Ovary (tissue), 3 donors: ENCODE measurements around the gene OPRD1.

Experiments used
- POLR2A ChIP-seq: fragments of 450-650 bp; IDR thresholded peaks from one replicate; pipeline ENCODE4 v1.6.1; 2017; ENCODE audit warnings: antibody characterized with exemption, mild to moderate bottlenecking, moderate library complexity
- TF ChIP-seq, protein P1 (sequence below), 3 donors: fragments of 450-650 bp in 2 of 3; fragments of 200-600 bp in 1 of 3; IDR thresholded peaks; one replicate each; pipeline versions ENCODE4 v1.5.1 to v1.8.0; 2016 to 2022; ENCODE audit warnings: antibody characterized with exemption in 3 of 3, mild to moderate bottlenecking in 1 of 3
- donor health status: DM: no; HTN: no; CAD: no.

DNA sequence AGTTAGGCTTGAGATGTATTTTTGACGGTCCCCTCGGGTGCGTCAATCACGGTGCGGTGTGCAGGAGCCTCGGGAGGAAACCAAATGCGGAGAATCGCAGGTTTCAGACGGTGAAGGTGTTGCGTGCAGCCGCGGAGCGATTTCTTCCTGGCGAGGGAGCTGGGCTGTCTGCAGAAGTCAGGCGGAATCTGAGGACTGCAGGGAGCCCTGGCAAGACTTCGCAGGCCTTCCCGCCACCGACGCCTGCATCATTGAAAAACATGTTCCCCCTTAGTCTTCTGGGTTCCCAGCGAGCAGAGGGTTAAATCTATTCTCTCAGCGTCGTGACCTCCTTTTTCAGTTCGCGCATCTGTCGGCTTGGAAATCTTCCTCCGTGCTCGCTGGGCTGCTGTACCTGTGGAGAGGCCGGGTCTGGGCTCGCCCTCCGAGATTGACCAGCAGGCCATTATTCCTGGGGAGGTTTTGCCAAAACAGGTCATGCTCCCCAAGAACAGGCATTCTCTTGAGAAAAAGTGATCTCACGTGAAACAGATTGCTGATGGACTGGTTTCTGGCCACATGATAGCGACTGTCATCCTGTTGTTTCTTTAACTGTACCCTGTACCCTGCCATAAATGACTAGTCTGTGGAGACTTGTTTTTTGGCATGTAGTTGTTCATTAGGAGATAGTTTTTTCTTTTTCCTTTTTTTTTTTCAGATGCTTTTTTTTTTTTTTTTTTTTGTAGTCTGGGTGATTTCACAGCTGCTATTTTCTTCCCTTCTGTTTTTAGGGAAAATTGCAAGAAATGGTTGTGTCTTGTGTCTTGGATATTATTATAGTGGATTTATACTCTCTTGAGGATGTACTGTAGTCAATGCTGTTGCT is 103.3 kb downstream of the OPRD1 start:
- no peak for TF ChIP-seq POLR2A
- TF ChIP-seq, protein P1, sequence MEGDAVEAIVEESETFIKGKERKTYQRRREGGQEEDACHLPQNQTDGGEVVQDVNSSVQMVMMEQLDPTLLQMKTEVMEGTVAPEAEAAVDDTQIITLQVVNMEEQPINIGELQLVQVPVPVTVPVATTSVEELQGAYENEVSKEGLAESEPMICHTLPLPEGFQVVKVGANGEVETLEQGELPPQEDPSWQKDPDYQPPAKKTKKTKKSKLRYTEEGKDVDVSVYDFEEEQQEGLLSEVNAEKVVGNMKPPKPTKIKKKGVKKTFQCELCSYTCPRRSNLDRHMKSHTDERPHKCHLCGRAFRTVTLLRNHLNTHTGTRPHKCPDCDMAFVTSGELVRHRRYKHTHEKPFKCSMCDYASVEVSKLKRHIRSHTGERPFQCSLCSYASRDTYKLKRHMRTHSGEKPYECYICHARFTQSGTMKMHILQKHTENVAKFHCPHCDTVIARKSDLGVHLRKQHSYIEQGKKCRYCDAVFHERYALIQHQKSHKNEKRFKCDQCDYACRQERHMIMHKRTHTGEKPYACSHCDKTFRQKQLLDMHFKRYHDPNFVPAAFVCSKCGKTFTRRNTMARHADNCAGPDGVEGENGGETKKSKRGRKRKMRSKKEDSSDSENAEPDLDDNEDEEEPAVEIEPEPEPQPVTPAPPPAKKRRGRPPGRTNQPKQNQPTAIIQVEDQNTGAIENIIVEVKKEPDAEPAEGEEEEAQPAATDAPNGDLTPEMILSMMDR (IDR thresholded peaks at IDR 0.05) = no peak
